Measurements from ENCODE around the gene ARL13A. TPM values are rescaled to one million over a fixed set of nuclear protein-coding genes. Genes with fewer than 3 reads are reported as not detected.
"Not testable (repeated sequence)": the region's sequence is repeated elsewhere in the genome, so short reads cannot be mapped to it uniquely, and the experiment has no call there.

Gene ARL13A
- total RNA-seq, 1 donor from 2014 or later: not detected

GRCh38 chrX:100973411-100973810 lies 3.9 kb downstream of the ARL13A start:
- Mint-ChIP-seq H3K9me3 (ENCODE audit: unreplicated experiment) (peaks cover 5% of the 10 kb centered on the region), H3K27me3 (ENCODE audit: unreplicated experiment) (no peaks in the 10 kb centered on the region), H3K4me3 (ENCODE audit: unreplicated experiment) (no peak overlapping the region), H3K4me1 (ENCODE audit: low read depth, unreplicated experiment) (no peaks in the 10 kb centered on the region), H3K27ac (ENCODE audit: unreplicated experiment) (no peak overlapping the region), H3K36me3 (ENCODE audit: unreplicated experiment) (no peaks in the 10 kb centered on the region)
- DNase-seq: no peak
- no peak for TF ChIP-seq CTCF (IDR thresholded peaks at IDR 0.05; ENCODE audit: partially characterized antibody, unreplicated experiment)

- H3K36me3 Mint-ChIP-seq (ENCODE audit: unreplicated experiment): no peaks in the 10 kb centered on the region
- no peak for DNase-seq
- no peaks in the 10 kb centered on the region for H3K4me1 Mint-ChIP-seq (ENCODE audit: low read depth, unreplicated experiment)
- no peak for TF ChIP-seq CTCF (IDR thresholded peaks at IDR 0.05; ENCODE audit: partially characterized antibody, unreplicated experiment)
- H3K27ac Mint-ChIP-seq (ENCODE audit: unreplicated experiment): no peak overlapping the region
- no peaks in the 10 kb centered on the region for H3K27me3 Mint-ChIP-seq (ENCODE audit: unreplicated experiment)
- H3K4me3 Mint-ChIP-seq (ENCODE audit: unreplicated experiment): no peak overlapping the region
- peaks cover 5% of the 10 kb centered on the region for H3K9me3 Mint-ChIP-seq (ENCODE audit: unreplicated experiment)
These were observed 5.7 kb downstream of the ARL13A start for GRCh38 chrX:100975212-100975611.

- no peak for DNase-seq
- no peaks in the 10 kb centered on the region for H3K4me1 Mint-ChIP-seq (ENCODE audit: low read depth, unreplicated experiment)
- no peak for TF ChIP-seq CTCF (IDR thresholded peaks at IDR 0.05; ENCODE audit: partially characterized antibody, unreplicated experiment)
- no peak overlapping the region for H3K27ac Mint-ChIP-seq (ENCODE audit: unreplicated experiment)
- no peaks in the 10 kb centered on the region for H3K36me3 Mint-ChIP-seq (ENCODE audit: unreplicated experiment)
- H3K27me3 Mint-ChIP-seq (ENCODE audit: unreplicated experiment): no peaks in the 10 kb centered on the region
- H3K9me3 Mint-ChIP-seq (ENCODE audit: unreplicated experiment): peaks cover 5% of the 10 kb centered on the region
- no peak overlapping the region for H3K4me3 Mint-ChIP-seq (ENCODE audit: unreplicated experiment)
These were observed 6.7 kb downstream of the ARL13A start for GRCh38 chrX:100976211-100976610.

- peaks cover under 1% of the 10 kb centered on the region for H3K9me3 Mint-ChIP-seq (ENCODE audit: unreplicated experiment)
- no peaks in the 10 kb centered on the region for H3K27me3 Mint-ChIP-seq (ENCODE audit: unreplicated experiment)
- DNase-seq: no peak
- no peak for TF ChIP-seq CTCF (IDR thresholded peaks at IDR 0.05; ENCODE audit: partially characterized antibody, unreplicated experiment)
- H3K36me3 Mint-ChIP-seq (ENCODE audit: unreplicated experiment): no peaks in the 10 kb centered on the region
- no peak overlapping the region for H3K4me3 Mint-ChIP-seq (ENCODE audit: unreplicated experiment)
- no peak overlapping the region for H3K27ac Mint-ChIP-seq (ENCODE audit: unreplicated experiment)
- no peaks in the 10 kb centered on the region for H3K4me1 Mint-ChIP-seq (ENCODE audit: low read depth, unreplicated experiment)
These were observed 10.5 kb downstream of the ARL13A start for GRCh38 chrX:100979881-100980607.

- Mint-ChIP-seq H3K4me1 (ENCODE audit: low read depth, unreplicated experiment) (no peaks in the 10 kb centered on the region), H3K36me3 (ENCODE audit: unreplicated experiment) (no peaks in the 10 kb centered on the region), H3K27me3 (ENCODE audit: unreplicated experiment) (no peaks in the 10 kb centered on the region), H3K27ac (ENCODE audit: unreplicated experiment) (no peak overlapping the region), H3K9me3 (ENCODE audit: unreplicated experiment) (no peaks in the 10 kb centered on the region), H3K4me3 (ENCODE audit: unreplicated experiment) (no peak overlapping the region)
- no peak for DNase-seq
- TF ChIP-seq CTCF (IDR thresholded peaks at IDR 0.05; ENCODE audit: partially characterized antibody, unreplicated experiment): no peak
These were observed 11.3 kb downstream of the ARL13A start for GRCh38 chrX:100980608-100981497.

GRCh38 chrX:100981498-100981845 lies 12.0 kb downstream of the ARL13A start:
- H3K27ac Mint-ChIP-seq (ENCODE audit: unreplicated experiment); DNase-seq; H3K4me3 Mint-ChIP-seq (ENCODE audit: unreplicated experiment); H3K4me1 Mint-ChIP-seq (ENCODE audit: low read depth, unreplicated experiment); H3K36me3 Mint-ChIP-seq (ENCODE audit: unreplicated experiment); H3K27me3 Mint-ChIP-seq (ENCODE audit: unreplicated experiment); H3K9me3 Mint-ChIP-seq (ENCODE audit: unreplicated experiment): not testable (repeated sequence)

Data from glutamatergic neuron (in vitro differentiated cells).